ENCODE results near the gene XXYLT1.
"Not testable (repeated sequence)": the region's sequence is repeated elsewhere in the genome, so short reads cannot be mapped to it uniquely, and the experiment has no call there.

Gene XXYLT1

DNA sequence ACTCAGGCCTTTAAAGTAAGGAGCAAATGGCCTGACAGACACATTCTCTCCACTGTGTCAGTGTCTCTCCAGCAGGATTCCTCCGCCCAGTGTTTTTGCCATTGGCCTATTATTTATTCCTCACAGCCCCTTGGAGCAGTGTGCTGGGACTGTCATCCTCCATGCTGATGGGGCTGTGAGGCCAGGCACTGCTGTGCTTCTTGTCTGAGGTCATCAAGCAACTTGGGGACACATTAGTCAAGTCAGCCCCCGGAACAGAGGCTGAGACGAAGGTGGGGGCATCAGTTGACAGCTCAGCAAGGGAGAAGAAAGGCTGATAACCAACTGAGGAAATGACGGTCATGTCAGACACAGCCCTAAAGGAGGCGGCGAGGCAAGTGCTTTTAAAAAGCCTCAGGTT lies 67.4 kb downstream of the XXYLT1 start:
- DNase-seq, result no peak

DNA sequence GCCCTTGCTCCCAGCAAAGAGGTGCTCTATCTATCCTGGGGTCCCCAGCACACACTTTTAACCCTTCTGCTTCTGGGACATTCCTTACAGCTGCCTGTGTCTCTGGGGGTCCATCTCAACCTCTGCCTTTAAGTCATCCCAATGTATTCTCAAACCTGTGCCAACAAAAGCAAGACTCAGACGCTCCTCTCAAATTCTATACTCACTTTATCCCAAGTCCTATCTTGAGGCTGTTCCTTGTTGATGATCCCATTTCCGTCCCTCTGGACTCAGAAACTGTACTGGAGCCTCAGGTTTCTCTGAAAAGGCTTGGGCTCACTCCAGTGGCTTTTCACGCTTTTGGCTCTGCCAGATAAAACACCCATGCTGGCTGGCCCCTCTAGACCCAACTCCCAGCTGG lies 69.7 kb downstream of the XXYLT1 start:
- DNase-seq, result no peak

DNA sequence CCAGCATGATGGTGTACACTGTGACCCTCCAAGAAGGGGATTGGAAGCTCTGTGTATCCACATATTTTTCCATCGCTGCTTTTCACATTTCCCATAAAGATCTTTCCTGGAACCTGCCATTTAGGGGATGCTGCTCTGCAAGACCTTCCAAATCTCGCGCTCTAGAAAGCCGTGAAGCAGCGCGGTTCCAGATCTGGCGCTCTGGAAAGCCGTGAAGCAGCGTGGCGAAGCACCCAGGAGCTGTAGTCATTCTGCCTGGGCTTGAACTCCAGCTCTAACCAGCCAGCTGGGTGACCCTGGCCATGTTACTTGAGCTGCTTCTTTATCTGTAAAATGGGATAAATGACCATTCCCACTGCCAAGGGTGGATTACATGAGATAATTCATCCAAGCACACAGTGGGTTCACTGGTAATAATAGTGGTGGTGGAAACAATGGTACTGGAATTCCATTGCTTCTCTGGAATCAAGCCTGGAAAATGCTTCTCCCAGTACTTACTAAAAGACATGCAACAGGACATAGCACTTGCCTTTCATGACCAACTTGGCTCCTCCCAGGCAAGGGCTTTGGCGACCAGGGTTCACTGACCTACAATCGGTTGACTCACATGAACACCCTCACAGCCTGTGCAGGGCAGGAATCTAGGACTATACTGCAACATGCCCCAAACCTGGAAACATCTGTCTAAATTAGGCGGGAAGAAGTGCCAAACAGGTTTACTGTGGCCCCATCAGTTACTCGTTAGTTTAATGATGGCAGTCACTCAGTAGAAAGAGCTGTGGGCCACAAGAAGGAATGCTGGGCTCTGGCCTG lies 70.7 kb downstream of the XXYLT1 start:
- DNase-seq, result no peak

DNA sequence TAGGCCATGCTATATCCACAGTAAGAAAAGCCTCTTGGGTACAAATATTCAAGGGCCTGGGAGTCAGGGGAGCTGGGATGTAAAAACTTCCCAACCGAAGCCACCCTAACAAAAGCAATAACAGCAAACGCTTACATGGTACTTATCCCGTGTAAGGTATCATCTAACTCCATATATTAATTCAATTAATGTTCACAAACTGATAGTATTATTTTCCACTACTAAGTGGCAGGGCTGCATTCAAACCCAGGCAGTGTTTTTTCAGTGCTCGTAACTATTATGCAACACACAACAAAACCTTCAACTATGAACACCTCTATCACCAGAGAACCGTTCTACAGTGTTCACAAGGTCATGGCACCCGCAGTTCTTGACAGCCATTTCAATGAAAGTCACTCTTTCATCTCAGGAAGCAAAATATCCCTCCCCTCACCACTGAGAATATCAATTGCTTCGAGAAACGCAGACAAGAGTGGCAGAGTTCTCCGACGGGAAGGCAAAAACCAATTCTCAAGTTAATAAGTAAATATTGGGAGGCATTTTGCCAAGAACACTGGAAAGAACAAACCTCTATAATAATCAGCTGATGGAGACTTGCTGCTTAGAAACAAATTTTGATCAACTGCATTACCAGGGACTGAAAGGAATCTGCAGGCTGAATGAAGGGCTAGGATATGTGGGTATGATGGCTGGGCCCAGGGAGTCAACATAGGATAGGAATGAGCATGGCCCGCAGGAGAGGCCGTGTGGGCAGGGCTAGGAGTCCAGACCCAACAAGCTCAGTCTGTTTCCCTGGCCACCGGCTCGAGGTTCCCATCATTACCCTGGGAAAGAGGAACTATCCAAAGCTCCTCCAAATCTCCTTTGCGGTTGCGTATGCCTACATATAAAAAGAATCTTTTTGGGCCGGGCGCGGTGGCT lies 72.3 kb downstream of the XXYLT1 start:
- no peak for DNase-seq

DNA sequence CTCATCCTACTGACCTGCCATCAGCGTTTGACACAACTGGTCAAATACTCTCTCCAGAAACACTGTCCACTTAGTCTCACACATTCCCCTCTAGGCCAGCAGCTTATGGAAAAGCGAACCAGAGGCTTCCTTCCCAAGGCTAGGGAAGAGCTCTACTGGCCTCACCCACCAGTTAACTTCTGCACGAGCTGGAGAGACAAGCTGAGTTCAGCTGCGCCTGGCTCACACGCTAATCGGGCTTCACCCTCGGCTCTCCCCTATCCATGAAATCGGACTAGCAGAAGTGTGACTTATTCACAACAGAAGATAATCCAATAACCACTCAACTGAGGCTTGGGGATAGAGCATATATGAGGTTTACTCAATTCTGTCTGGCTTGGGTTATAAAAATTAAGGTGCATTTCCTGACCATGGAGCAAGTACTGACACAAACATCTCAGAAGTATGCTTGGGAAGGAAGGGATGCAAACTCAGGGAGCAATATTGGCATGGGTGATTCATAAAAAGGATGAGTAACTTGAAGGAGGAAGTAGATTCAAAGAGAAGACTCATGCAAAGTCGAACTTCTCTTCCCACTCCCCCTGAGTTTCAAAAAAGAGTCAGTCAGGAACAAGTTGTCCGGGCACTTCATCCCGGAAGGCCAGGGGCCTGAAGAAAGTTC lies 73.1 kb downstream of the XXYLT1 start:
- peak; percentile 89 for DNase-seq

DNA sequence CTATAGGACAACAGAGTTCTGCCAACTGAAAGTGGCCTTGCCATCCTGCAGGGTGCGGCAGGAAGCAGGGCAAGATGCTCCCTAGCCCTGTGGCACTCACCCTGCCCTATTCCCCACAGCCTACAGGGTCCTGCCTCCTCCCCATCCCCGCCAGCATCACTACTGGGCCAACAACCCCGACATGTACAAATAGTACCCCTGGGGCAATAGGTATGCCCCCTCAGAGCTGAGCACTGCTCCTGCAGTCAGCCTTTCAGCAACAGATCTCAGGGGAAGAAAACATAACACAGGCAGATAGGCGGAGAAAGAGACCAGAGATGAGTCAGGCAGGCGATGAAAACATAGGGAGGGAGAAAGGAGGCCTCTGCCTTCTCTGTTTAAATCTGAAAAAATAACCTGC lies 74.7 kb downstream of the XXYLT1 start:
- peak; percentile 78 for DNase-seq

DNA sequence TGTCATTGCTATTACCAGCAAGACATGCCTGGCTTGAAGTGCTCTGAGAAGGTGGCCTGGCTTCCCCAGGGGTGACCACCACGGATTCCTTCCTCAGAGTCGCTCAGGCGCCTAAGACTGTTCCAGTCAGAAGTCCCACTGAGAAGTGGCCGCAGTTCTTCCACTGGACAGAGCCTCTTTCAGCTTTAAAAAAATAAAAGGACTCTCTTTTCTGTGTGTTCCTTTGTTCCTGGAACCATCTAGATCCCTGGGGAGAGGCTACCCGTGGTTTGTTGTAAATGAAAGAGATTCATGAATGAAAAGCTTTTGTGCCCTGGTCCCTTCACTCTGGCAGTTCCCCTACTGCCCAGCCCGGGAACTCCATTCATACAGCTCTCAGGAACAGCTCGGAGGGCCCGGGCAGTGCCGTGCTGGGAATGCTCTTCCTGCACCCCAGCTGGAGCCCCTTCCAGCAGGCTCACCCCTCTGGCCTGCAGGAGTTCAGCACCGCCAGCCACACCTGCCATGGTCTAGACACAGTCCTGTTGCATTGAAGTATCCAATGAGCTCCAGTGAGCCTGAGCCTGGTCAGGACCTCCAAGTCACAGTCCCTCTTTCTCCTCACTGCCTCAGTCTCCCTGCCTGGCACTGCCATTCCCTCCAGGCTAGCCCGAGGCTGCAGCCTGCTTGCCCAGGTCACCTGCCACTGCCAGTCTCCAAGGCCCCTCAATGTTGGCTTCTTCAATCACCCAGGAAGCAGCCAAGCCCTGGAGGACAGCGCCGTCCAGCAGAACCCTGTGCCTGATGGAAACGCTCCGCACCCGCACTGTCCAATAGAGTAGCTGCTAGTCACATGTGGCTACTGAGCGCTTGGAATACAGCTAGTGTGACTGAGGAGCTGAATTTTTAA lies 75.4 kb downstream of the XXYLT1 start:
- DNase-seq, result no peak

DNA sequence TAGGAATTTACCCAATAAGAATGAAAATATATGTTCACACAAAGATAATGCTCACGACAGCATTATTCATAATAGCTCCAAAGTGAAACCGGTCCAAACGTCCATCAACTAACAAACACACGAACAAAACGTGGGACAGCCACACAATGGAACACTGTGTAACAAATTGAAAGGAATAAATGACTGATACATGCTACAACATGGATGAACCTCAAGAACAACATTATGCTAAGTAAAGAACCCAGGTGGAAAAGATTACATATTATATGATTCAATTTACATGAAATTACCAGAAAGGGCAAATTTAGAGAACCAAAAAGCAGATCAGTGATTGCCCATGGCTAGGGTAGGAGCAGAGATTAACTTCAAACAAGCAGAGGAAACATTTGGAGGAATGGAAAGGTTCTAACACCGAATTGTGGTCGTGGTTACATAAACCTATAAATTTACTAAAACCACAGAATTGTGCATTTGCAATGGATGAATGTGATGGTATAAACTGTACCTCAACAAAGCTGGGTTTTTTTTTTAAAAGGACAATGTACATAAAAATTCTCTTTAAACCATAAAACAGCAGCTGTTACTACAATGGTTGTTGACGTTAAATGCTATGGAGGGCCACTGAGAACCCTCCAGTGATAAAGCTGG lies 76.3 kb downstream of the XXYLT1 start:
- DNase-seq, result peak; percentile 53

DNA sequence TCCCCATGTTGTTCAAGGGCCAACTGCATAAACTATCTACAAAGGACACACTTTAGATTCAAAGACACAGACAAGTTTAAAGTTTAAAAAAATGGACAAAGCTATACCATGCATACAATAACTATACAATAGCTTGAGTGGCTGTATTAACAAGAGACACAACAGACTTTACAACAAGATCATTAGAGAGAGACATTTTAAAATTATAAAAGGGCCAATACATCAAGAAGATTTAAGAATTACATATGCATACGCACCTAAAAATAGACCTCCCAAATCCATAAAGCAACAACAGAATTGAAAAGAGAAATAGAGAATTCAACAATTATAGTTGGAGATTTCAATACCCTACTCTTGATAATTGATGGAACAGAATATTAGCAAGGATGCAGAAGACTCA lies 79.4 kb downstream of the XXYLT1 start:
- no peak for DNase-seq

DNA sequence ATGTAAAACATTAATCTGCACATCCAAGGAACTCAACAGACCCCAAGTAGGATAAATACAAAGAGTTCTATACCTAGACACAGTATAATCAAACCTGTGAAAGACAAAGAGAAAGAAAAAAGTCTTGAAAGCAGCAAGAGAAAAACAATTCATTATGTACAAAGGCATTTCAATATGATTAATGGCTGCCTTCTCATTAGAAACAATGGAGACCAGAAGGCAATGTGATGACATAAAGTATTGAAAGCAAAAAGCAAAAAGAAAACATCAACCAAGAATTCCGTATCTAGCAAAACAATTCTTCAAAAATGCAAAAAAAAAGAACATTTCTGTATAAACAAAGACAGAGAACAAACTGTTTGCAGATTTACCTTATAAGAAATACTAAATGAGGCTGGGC lies 81.1 kb downstream of the XXYLT1 start:
- no peak for DNase-seq

DNA sequence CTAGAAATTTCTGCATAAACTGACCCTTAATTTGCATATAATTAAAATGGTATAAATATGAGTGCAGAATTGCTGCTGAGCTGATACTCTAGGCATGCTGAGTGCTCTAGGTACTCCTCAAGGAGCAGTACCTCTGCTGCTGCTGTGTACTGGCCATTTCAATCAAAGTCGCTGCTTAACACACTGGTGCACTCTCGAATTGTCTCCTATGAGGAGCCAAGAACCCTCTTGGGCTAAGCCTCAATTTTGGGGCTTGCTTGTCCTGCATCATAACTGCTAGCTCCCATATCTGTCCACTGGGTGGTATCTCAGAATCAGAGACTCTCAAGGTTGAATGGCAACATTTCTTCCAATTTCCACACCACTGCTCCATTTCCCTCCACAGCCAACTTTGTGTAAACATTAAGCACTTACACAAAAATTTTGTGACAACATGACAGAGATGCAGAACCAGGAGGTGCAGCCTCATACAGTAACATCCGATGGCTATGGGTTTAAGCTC lies 82.5 kb downstream of the XXYLT1 start:
- DNase-seq, result no peak

DNA sequence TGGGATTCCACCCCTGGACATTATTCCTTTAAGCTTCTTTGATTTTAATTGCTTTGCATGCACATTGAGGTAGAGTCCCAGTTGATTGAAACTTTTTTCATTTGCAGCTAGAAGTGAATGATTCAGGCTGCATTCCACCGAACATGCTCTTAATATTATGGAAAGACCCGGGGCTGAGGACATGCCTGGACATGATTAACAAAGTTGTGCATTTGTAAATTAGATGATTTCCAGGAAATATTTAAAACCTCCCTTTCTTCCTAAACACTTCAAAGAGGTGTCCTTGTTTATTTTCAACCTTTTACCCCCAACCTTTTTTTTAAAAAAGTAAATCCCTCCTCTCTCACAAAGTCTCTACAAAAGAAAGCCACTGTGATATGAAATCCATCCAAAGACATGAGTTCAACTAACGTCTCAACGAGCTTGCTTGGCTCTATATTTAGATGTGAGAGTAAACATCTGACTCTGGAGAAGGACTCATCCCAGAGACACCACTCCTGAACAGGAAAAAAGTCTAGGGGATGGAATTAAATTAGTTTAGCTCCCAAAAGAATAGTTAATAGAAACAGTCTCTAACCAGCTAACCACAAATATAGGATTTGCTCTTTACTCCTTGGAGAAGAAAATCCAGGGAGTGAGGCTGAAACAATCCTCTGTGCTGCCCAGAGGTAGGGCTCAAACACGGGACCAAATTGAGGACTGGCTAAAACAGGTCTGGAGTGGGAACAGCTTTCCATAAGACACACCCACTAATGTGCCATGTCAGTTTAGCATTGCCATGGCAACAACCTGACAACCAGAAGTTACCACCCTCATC lies 83.1 kb downstream of the XXYLT1 start:
- peak; percentile 65 for DNase-seq

DNA sequence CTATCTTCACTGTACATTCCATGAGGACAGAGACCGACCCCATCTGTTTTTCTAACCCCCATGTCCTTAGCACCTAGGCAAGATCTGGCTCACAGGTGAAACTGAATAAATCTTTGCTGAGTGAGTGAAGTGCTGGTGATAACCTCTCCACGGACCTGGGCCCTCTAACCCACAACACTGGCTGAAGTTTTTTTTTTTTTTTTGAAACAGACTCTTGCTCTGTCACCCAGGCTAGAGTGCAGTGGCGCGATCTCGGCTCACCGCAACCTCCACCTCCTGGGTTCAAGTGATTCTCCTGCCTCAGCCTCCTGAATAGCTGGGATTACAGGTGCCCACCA lies 84.3 kb downstream of the XXYLT1 start:
- DNase-seq, result not testable (repeated sequence)

DNA sequence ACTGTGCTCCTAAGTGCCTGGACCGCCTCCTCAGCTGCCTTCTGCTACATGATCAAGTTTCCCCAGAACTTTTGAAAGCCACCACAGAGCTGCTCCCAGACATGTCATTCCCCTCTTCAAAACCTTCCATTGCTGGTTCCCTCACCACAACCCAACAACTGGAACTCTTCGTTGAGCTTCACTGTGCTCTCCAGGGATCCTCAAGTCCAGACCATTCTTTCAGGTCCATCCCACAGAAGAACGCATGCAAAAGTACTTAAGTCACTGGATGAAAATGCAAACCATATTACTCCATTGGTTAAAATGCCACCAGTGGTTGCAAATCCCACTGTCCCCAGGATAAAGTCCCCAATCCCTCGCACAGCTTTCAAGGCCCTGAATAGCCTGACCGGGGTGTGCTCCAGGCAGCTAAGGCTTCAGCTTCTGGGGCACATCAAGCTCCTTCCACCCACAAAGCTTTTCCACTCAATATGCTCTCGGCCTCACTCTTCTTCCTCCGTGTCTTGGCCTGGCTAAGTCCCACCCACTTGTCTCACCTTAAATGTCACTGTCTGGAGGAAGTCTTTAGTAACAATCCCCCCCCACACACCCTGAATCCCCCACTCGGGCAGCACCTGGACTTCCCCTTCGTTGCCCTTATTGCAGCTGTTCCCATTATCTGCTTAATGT lies 84.8 kb downstream of the XXYLT1 start:
- DNase-seq, result no peak

DNA sequence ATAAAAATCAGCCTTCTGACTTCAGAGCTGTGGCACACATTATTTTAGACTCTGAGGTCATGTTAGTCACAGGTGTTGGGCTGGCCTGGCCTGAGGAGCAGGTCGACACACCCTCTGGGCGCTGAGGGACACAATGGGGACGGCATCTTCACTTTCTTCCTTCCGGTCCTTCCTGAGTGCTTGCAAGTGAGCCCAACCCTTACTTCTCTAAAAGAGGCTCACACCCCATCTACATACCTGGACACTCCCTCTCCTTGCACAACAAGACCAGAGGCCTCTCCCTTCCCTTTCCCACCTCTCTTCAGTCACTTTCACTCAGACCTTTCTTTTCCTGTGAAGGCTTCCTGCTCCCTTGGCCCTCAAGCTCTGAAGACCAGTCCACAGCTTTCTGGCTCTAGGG lies 85.4 kb downstream of the XXYLT1 start:
- no peak for DNase-seq

DNA sequence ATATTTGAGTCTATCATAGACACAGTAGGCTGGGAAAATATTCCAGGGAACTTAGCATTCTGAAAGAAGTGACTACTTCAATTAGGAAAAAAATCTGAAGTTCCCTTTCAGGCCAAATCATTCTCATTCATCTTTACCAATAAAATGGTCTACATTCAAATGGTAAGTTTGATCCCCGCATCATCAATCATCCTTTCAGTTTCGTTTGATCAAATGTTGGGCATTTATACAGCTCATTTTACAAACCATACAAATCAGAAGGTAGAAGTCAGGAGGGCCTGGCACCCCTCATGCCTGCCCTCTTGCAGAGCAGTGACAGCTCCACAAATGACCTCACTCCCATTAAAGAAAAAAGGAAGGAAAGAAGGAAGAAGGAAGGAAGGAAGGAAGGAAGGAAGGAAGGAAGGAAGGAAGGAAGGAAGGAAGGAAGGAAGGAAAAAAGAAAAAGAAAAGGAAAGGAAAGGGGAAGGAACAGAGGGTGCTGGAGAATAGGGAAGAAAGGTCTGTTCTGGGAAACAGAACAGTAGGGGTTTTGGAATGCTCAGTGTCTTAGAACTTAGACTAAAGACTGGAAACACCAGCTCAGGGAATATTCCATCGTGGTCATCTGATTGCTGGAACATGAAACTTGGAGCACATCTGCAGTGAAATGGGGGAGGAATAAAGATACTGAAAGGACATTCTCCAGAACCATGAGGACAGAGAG lies 86.1 kb downstream of the XXYLT1 start:
- no peak for DNase-seq

DNA sequence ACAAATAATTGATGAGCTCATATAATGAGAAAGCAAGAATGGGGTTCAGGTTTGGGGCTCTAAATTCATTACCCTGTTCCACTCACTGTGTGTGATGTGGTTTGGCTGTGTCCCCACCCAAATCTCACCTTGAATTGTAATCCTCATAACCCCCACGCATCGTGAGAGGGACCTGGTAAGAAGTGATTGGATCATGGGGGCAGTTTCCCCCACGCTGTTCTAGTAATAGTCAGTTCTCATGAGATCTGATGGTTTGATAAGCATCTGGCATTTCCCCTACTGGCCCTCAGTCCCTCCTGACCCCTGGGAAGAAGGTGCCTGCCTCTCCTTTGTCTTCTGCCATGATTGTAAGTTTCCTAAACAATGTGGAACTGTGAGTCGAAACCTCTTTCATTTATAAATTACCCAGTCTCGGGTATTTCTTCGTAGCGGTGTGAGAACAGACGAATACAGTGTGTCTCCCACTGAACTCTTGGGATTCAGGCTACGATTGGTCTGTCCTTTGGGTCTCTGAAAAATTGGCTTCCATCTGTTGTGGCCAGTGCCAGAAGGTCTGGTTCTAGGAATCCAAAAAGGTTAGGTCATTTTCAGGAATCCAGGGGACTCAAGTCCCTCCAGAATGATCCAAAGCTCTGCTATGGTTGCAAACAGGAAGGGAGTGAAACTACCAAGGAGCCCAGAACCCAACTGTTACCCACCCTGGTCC lies 87.7 kb downstream of the XXYLT1 start:
- no peak for DNase-seq

DNA sequence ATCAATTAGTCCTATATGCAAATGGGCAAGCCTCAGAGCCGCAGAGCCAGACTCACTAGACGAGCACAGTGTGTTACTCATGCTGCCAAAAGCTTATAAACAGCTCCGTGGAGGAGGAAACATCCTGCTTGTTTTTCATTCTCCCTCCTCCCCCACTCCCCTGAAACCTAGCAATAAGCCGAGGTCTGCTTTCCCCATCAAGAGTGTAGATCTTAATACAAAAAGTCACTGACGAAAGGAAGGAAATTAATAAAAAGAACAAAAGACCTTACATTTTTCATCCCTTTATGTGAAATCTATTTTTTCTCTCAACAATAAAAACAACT lies 88.5 kb downstream of the XXYLT1 start:
- DNase-seq, result peak; percentile 79
